Erythroblast (primary cell): ENCODE data around the gene FAM170B.

Experiments used
- DNase-seq, 2 experiments: peaks; one replicate each; lab custom pipeline; 2025; lab: John Stamatoyannopoulos, UW
- GATA1 ChIP-seq: IDR thresholded peaks from 2 replicates; pipeline ENCODE4 v1.6.1; 2011; ENCODE audit warnings: low read depth, mild to moderate bottlenecking, control low read depth, low read length, moderate library complexity
- POLR2A ChIP-seq: IDR thresholded peaks from 2 replicates; pipeline ENCODE4 v1.6.1; 2011; ENCODE audit warnings: mild to moderate bottlenecking, low read length

Gene FAM170B

GRCh38 chr10:49107111-49107886 is 26.5 kb downstream of the FAM170B start:
- no peak for TF ChIP-seq POLR2A
- TF ChIP-seq GATA1, result no peak
- DNase-seq, result no peak

GRCh38 chr10:49106451-49106850 is 27.4 kb downstream of the FAM170B start:
- TF ChIP-seq GATA1 (no peak), POLR2A (no peak)
- no peak for DNase-seq

- no peak for DNase-seq
- TF ChIP-seq GATA1 (no peak), POLR2A (no peak)
These were observed 28.7 kb downstream of the FAM170B start for GRCh38 chr10:49105076-49105475.

- no peak for TF ChIP-seq POLR2A
- TF ChIP-seq GATA1, result no peak
- DNase-seq, result no peak
These were observed 29.5 kb downstream of the FAM170B start for GRCh38 chr10:49104323-49104722.

GRCh38 chr10:49103761-49104160 is 30.1 kb downstream of the FAM170B start:
- no peak for DNase-seq
- TF ChIP-seq POLR2A, result no peak
- no peak for TF ChIP-seq GATA1

- DNase-seq, result no peak
- TF ChIP-seq GATA1, result no peak
- no peak for TF ChIP-seq POLR2A
These were observed 34.8 kb downstream of the FAM170B start for GRCh38 chr10:49099046-49099445.

GRCh38 chr10:49096890-49097445 is 36.9 kb downstream of the FAM170B start:
- no peak for TF ChIP-seq POLR2A
- no peak for TF ChIP-seq GATA1
- DNase-seq, result no peak

GRCh38 chr10:49094646-49095045 is 39.2 kb downstream of the FAM170B start:
- DNase-seq, result no peak
- TF ChIP-seq POLR2A, result no peak
- TF ChIP-seq GATA1, result no peak

- DNase-seq, result no peak
- TF ChIP-seq POLR2A, result no peak
These were observed 39.9 kb downstream of the FAM170B start for GRCh38 chr10:49093922-49094321.

GRCh38 chr10:49092477-49092876 is 41.3 kb downstream of the FAM170B start:
- TF ChIP-seq GATA1, result no peak
- no peak for TF ChIP-seq POLR2A
- DNase-seq, result no peak

- no peak for DNase-seq
- TF ChIP-seq POLR2A (no peak), GATA1 (no peak)
These were observed 42.2 kb downstream of the FAM170B start for GRCh38 chr10:49091450-49092210.

GRCh38 chr10:49090696-49091380 is 43.0 kb downstream of the FAM170B start:
- no peak for DNase-seq
- TF ChIP-seq POLR2A (no peak), GATA1 (no peak)

GRCh38 chr10:49090189-49090575 is 43.6 kb downstream of the FAM170B start:
- TF ChIP-seq POLR2A (no peak), GATA1 (no peak)
- no peak for DNase-seq

- DNase-seq, result no peak
These were observed 44.1 kb downstream of the FAM170B start for GRCh38 chr10:49089557-49090188.

GRCh38 chr10:49089152-49089551 is 44.7 kb downstream of the FAM170B start:
- no peak for DNase-seq
- TF ChIP-seq POLR2A (no peak), GATA1 (no peak)

More at GRCh38 chr10:49089557-49090188, 44.1 kb downstream of the FAM170B start:
- TF ChIP-seq GATA1, result no peak
- no peak for TF ChIP-seq POLR2A
